H1 (cell line): ENCODE data around the gene PARD3. TPM values are rescaled to one million over a fixed set of nuclear protein-coding genes. Genes with fewer than 3 reads are reported as not detected.

ENCODE experiments used
- CTCF ChIA-PET: fragments of 300-600 bp; sonication (Branson Sonifier 250); formaldehyde crosslinking; loops from one replicate; lab custom pipeline; 2021; ENCODE audit not compliant: partially characterized antibody; lab: Charles Lee
- POLR2A ChIA-PET: fragments of 300-600 bp; sonication (Branson Sonifier 250); formaldehyde crosslinking; loops from one replicate; lab custom pipeline; 2021; ENCODE audit warnings: inconsistent platforms; ENCODE audit not compliant: partially characterized antibody; lab: Charles Lee
- DNase-seq, 2 experiments: peaks; one replicate each; pipeline versions ENCODE4 v3.0.0 to v3.0.0-alpha.2; 2010 to 2022; ENCODE audit warnings: low spot score in 2 of 2, low read depth in 1 of 2, mixed read lengths in 1 of 2
- FAIRE-seq: peaks from 2 replicates; lab custom pipeline; 2011; peaks lifted over from hg19 to GRCh38; lab: Jason Lieb, UNC
- H2AFZ ChIP-seq: 2 replicates; pipeline ENCODE4 v1.8.1; 2012; ENCODE audit warnings: low read length, inconsistent platforms
- H2AK5ac ChIP-seq: 2 replicates; pipeline ENCODE4 v1.6.1; 2013; ENCODE audit warnings: low read depth, low read length
- H2BK120ac ChIP-seq: replicated peaks from 2 replicates; pipeline ENCODE3; 2013; ENCODE audit warnings: low read depth, low read length, inconsistent platforms
- H2BK12ac ChIP-seq: 2 replicates; pipeline ENCODE4 v1.6.1; 2013; ENCODE audit warnings: low read depth, low read length
- H2BK15ac ChIP-seq: 2 replicates; pipeline ENCODE4 v1.6.1; 2013; ENCODE audit warnings: low read length
- H2BK20ac ChIP-seq: 2 replicates; pipeline ENCODE4 v1.6.1; 2013; ENCODE audit warnings: low read length
- H2BK5ac ChIP-seq: 2 replicates; pipeline ENCODE4 v1.6.1; 2013; ENCODE audit warnings: low read depth, low read length
- H3K14ac ChIP-seq: 2 replicates; pipeline ENCODE4 v1.6.1; 2013; ENCODE audit warnings: inconsistent platforms; ENCODE audit not compliant: insufficient read length
- H3K18ac ChIP-seq: 2 replicates; pipeline ENCODE4 v1.6.1; 2013; ENCODE audit warnings: low read length; ENCODE audit errors: extremely low read depth
- H3K23ac ChIP-seq: 2 replicates; pipeline ENCODE4 v1.6.1; 2013; ENCODE audit warnings: inconsistent platforms; ENCODE audit not compliant: insufficient read length
- H3K23me2 ChIP-seq: 2 replicates; pipeline ENCODE4 v1.6.1; 2013; ENCODE audit warnings: low read depth, low read length
- H3K27ac ChIP-seq: 2 replicates; pipeline ENCODE4 v1.6.1; 2011; ENCODE audit warnings: low read depth, low read length, inconsistent platforms
- H3K27me3 ChIP-seq, 4 experiments: replicated peaks in 1 of 4; 1 replicate in 1 of 4; 2 replicates in 3 of 4; pipeline versions ENCODE4 v1.6.1 to v1.8.1; 2011 to 2013; ENCODE audit warnings: low read length in 3 of 4, mild to moderate bottlenecking in 3 of 4, inconsistent platforms in 2 of 4, mixed read lengths in 2 of 4, moderate library complexity in 1 of 4; ENCODE audit not compliant: control insufficient read depth in 3 of 4, insufficient read depth in 3 of 4; ENCODE audit errors: extremely low read depth in 1 of 4
- H3K36me3 ChIP-seq, 4 experiments: 2 replicates each; pipeline versions ENCODE4 v1.6.1 to v1.8.1; 2011 to 2013; ENCODE audit warnings: mild to moderate bottlenecking in 4 of 4, low read length in 3 of 4, moderate library complexity in 2 of 4, control low read depth in 1 of 4, inconsistent platforms in 1 of 4; ENCODE audit not compliant: insufficient read depth in 4 of 4, control insufficient read depth in 2 of 4
- H3K4ac ChIP-seq: replicated peaks from 2 replicates; pipeline ENCODE3; 2013; ENCODE audit warnings: low read length, low read depth, mixed read lengths, inconsistent platforms; ENCODE audit not compliant: insufficient read length
- H3K4me1 ChIP-seq, 4 experiments: replicated peaks in 1 of 4; 1 replicate in 1 of 4; 2 replicates in 3 of 4; pipeline versions ENCODE4 v1.6.1 to v1.8.1; 2011 to 2013; ENCODE audit warnings: low read length in 3 of 4, inconsistent platforms in 2 of 4, mixed read lengths in 1 of 4; ENCODE audit not compliant: insufficient read depth in 4 of 4, control insufficient read depth in 3 of 4
- H3K4me2 ChIP-seq, 2 experiments: 2 replicates each; pipeline versions ENCODE4 v1.6.1 to v1.8.1; 2011 to 2013; ENCODE audit warnings: low read depth in 2 of 2, low read length in 2 of 2, control low read depth in 1 of 2, inconsistent platforms in 1 of 2, mild to moderate bottlenecking in 1 of 2; ENCODE audit not compliant: insufficient read depth in 1 of 2
- H3K4me3 ChIP-seq, 4 experiments: fragments of 200-600, 300-600 bp in 1 of 4; sonication (generic), shearing (Covaris generic), sonication (Bioruptor Twin) in 1 of 4; 2 replicates each; pipeline versions ENCODE4 v1.5.1 to v1.8.1; 2011 to 2016; ENCODE audit warnings: low read length in 4 of 4, low read depth in 3 of 4, control low read depth in 2 of 4, inconsistent platforms in 2 of 4, mild to moderate bottlenecking in 2 of 4, mixed read lengths in 1 of 4, moderate library complexity in 1 of 4; ENCODE audit not compliant: insufficient read depth in 2 of 4; ENCODE audit errors: extremely low read depth in 1 of 4
- H3K56ac ChIP-seq: replicated peaks from 2 replicates; pipeline ENCODE3; 2013; ENCODE audit warnings: low read depth, mild to moderate bottlenecking, mixed read lengths, low read length, inconsistent platforms; ENCODE audit not compliant: insufficient read length
- H3K79me1 ChIP-seq: 2 replicates; pipeline ENCODE4 v1.6.1; 2013; ENCODE audit warnings: low read depth, low read length, control low read depth
- H3K79me2 ChIP-seq, 2 experiments: 2 replicates each; pipeline versions ENCODE4 v1.6.1 to v1.8.1; 2012 to 2013; ENCODE audit warnings: low read length in 2 of 2, mild to moderate bottlenecking in 2 of 2, inconsistent platforms in 1 of 2; ENCODE audit not compliant: insufficient read depth in 2 of 2, control insufficient read depth in 1 of 2
- H3K9ac ChIP-seq, 4 experiments: replicated peaks in 1 of 4; 1 replicate in 1 of 4; 2 replicates in 3 of 4; pipeline versions ENCODE4 v1.6.1 to v1.8.1; 2011 to 2013; ENCODE audit warnings: low read depth in 3 of 4, low read length in 3 of 4, control low read depth in 2 of 4, mild to moderate bottlenecking in 2 of 4, moderate library complexity in 2 of 4, inconsistent platforms in 1 of 4; ENCODE audit errors: extremely low read depth in 1 of 4
- H3K9me3 ChIP-seq, 2 experiments: 2 replicates each; pipeline versions ENCODE4 v1.6.1 to v1.8.1; 2012 to 2013; ENCODE audit warnings: mild to moderate bottlenecking in 2 of 2, moderate library complexity in 2 of 2, control low read depth in 1 of 2, inconsistent platforms in 1 of 2, low read depth in 1 of 2, low read length in 1 of 2, mixed read lengths in 1 of 2; ENCODE audit not compliant: insufficient read depth in 2 of 2
- H4K20me1 ChIP-seq, 2 experiments: replicated peaks in 1 of 2; 2 replicates each; pipeline versions ENCODE3 to v1.8.1; 2011 to 2013; ENCODE audit warnings: inconsistent platforms in 2 of 2, low read length in 2 of 2, mild to moderate bottlenecking in 1 of 2; ENCODE audit not compliant: insufficient read depth in 2 of 2, control insufficient read depth in 1 of 2
- H4K5ac ChIP-seq: 2 replicates; pipeline ENCODE4 v1.6.1; 2013; ENCODE audit warnings: low read length, low read depth, mixed read lengths, inconsistent platforms; ENCODE audit not compliant: insufficient read length
- H4K8ac ChIP-seq: 2 replicates; pipeline ENCODE4 v1.8.0; 2013; ENCODE audit warnings: mild to moderate bottlenecking, moderate library complexity, low read length, inconsistent platforms; ENCODE audit not compliant: insufficient read depth; ENCODE audit errors: extremely low read depth
- H4K91ac ChIP-seq: replicated peaks from 2 replicates; pipeline ENCODE3; 2013; ENCODE audit warnings: low read length, mixed read lengths, inconsistent platforms; ENCODE audit not compliant: insufficient read length
- BCL11A ChIP-seq, 2 experiments: IDR thresholded peaks; one replicate each; pipeline ENCODE4 v1.6.1; 2011; ENCODE audit warnings: low read depth in 2 of 2, low read length in 2 of 2, mild to moderate bottlenecking in 2 of 2
- CBX5 ChIP-seq: fragments of 300-800, 300-1000 bp; sonication (generic); IDR thresholded peaks from 2 replicates; pipeline ENCODE4 v1.7.1; 2016; ENCODE audit warnings: antibody characterized with exemption, low read length, low read depth
- E2F6 ChIP-seq: IDR thresholded peaks from 2 replicates; pipeline ENCODE4 v1.6.1; 2012; ENCODE audit warnings: inconsistent platforms
- FOSL1 ChIP-seq: IDR thresholded peaks from 2 replicates; pipeline ENCODE4 v1.6.1; 2011; ENCODE audit warnings: mild to moderate bottlenecking, low read depth, low read length, moderate library complexity; ENCODE audit not compliant: insufficient read depth
- GABPA ChIP-seq: IDR thresholded peaks from 2 replicates; pipeline ENCODE4 v1.6.1; 2011; ENCODE audit warnings: mild to moderate bottlenecking, low read length, moderate library complexity, borderline replicate concordance; ENCODE audit not compliant: insufficient read depth
- GTF2F1 ChIP-seq: IDR thresholded peaks from 2 replicates; pipeline ENCODE4 v1.6.1; 2012; ENCODE audit warnings: low read depth, low read length, improper control_type of control experiment, borderline replicate concordance
- POLR2A ChIP-seq, 2 experiments: IDR thresholded peaks; 1 replicate in 1 of 2; 2 replicates in 1 of 2; pipeline ENCODE4 v1.6.1; 2011; ENCODE audit warnings: low read depth in 2 of 2, low read length in 2 of 2, mild to moderate bottlenecking in 2 of 2; ENCODE audit errors: control extremely low read depth in 1 of 2
- POU5F1 ChIP-seq: IDR thresholded peaks from 2 replicates; pipeline ENCODE4 v1.6.1; 2011; ENCODE audit warnings: low read depth, mild to moderate bottlenecking, low read length, moderate library complexity
- SIX5 ChIP-seq: IDR thresholded peaks from 2 replicates; pipeline ENCODE4 v1.6.1; 2011; ENCODE audit warnings: mild to moderate bottlenecking, low read depth, low read length
- SP4 ChIP-seq: IDR thresholded peaks from 2 replicates; pipeline ENCODE4 v1.6.1; 2012; ENCODE audit warnings: low read length, inconsistent platforms
- SRF ChIP-seq: IDR thresholded peaks from 2 replicates; pipeline ENCODE4 v1.6.1; 2011; ENCODE audit warnings: mild to moderate bottlenecking, low read depth, low read length, moderate library complexity
- TBP ChIP-seq: IDR thresholded peaks from 2 replicates; pipeline ENCODE4 v1.6.1; 2011; ENCODE audit warnings: low read depth, low read length, improper control_type of control experiment
- TCF12 ChIP-seq: IDR thresholded peaks from 2 replicates; pipeline ENCODE4 v1.6.1; 2011; ENCODE audit warnings: low read depth, mild to moderate bottlenecking, low read length
- WGBS, 2 experiments: shearing (Covaris generic) in 1 of 2; methylation state at CpG; one replicate each; pipeline versions ENCODE4 v1.1.6 to v1.1.7; 2013 to 2015; ENCODE audit warnings: low lambda C conversion rate in 2 of 2, mixed read lengths in 2 of 2, inconsistent platforms in 1 of 2, low coverage in 1 of 2, missing lambda C conversion rate in 1 of 2; ENCODE audit not compliant: insufficient replicate concordance in 2 of 2, insufficient coverage in 1 of 2, insufficient read length in 1 of 2; ENCODE audit errors: extremely low coverage in 1 of 2, missing lambda C conversion rate in 1 of 2; 5-methylcytosine and 5-hydroxymethylcytosine counted together
- polyA plus RNA-seq, 7 experiments: library from polyadenylated mRNA; depleted of rRNA in 3 of 7; stranded (reverse) in 5 of 7; unstranded in 2 of 7; fragments of >200 nt in 5 of 7; fragments of 200-250 nt in 2 of 7; gene quantifications; 1 replicate in 5 of 7; 2 replicates in 1 of 7; 4 replicates in 1 of 7; pipeline versions ENCODE4 v1.2.1 to v1.2.3, GENCODE V29; 2011 to 2013; ENCODE audit warnings: missing spikeins in 2 of 7, mixed read lengths in 2 of 7
- total RNA-seq: library from RNA; stranded (reverse); fragmentation: NEBNext Ultra II Directional; extraction: Animal tissue kit (Norgen Biotek cat#: 25700); gene quantifications from 2 replicates; pipeline ENCODE4 v1.2.1, GENCODE V29; 2021

The PARD3 gene
- total and polyA plus RNA-seq, 2 of the 8 experiments (the other 6 are each of a cell fraction or from before 2014, with no cell fraction given) = 19.7 to 49.1 TPM

DNA sequence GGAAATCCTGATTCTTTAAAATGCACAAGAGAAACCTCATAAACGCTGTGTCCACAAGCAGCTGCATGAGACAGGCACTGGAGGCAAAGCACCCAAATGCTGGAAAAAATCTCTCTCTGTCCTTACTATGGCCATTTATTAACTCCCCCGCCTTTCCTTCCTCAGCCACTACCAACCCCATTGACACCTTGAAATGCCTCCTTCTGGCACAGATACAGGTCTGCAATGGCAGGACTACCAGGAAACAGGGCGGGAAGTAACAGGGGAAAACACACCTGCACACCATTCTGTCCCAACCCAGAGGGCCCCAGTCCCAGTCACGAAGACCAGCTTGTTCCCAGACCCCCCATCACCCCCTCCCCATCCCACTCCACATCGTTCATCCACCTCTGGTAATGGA, 224.3 kb downstream of the PARD3 start:
- no peak overlapping the region for H2BK20ac ChIP-seq
- H3K4me3 ChIP-seq = no peak overlapping the region
- no peak overlapping the region for H4K8ac ChIP-seq
- H2BK5ac ChIP-seq = no peak overlapping the region
- no peak overlapping the region for H2AK5ac ChIP-seq
- ChIA-PET CTCF (interaction anchor here (0.7 kb wide), 1 partner anchor 517 kb away, joined by 3 read pairs; no protein-coding TSS in a partner anchor), POLR2A (no interaction called here)
- no peak overlapping the region for H2BK12ac ChIP-seq
- no peak overlapping the region for H2BK120ac ChIP-seq
- no peaks in the 10 kb centered on the region for H3K9me3 ChIP-seq
- peaks cover 0 to 3% of the 10 kb centered on the region in 2 experiments for H4K20me1 ChIP-seq
- no peak overlapping the region for H3K27ac ChIP-seq
- H3K36me3 ChIP-seq = no peaks in the 10 kb centered on the region
- H3K4ac ChIP-seq = no peak overlapping the region
- H3K56ac ChIP-seq = no peak overlapping the region
- no peak overlapping the region for H3K9ac ChIP-seq
- H3K79me2 ChIP-seq = peaks cover 0 to 62% of the 10 kb centered on the region in 2 experiments; a peak in 3 of 4 replicates
- no peak overlapping the region for H2BK15ac ChIP-seq
- no peak overlapping the region for H3K23ac ChIP-seq
- DNase-seq (no peak), FAIRE-seq (no peak)
- no peaks in the 10 kb centered on the region for H3K27me3 ChIP-seq
- no peak overlapping the region for H4K91ac ChIP-seq
- no peaks in the 10 kb centered on the region for H3K23me2 ChIP-seq
- H3K14ac ChIP-seq = no peak overlapping the region
- no peak overlapping the region for H3K18ac ChIP-seq
- no peak overlapping the region for H3K4me2 ChIP-seq
- H3K79me1 ChIP-seq = no peaks in the 10 kb centered on the region; the same call in none of the 2 replicates
- H4K5ac ChIP-seq = no peak overlapping the region
- 84% methylated on average over 5 of the region's 5 CpGs; no CpG with 5 or more reads in 1 of the 2 experiments for WGBS, 2 experiments
- H3K4me1 ChIP-seq = peaks cover 0 to 6% (median 4%) of the 10 kb centered on the region in 4 experiments; a peak in 2 of 7 replicates
- no peak overlapping the region for H2AFZ ChIP-seq
- no peak for TF ChIP-seq TCF12
- no peak for TF ChIP-seq POU5F1
- no peak for TF ChIP-seq SIX5
- no peak for TF ChIP-seq SP4
- no peak for TF ChIP-seq SRF
- TF ChIP-seq CBX5 = no peak
- TF ChIP-seq GABPA = no peak
- no peak for TF ChIP-seq GTF2F1
- TF ChIP-seq POLR2A (IDR thresholded peaks at IDR 0.05; ENCODE audit: control extremely low read depth in 1 of 2, low read depth in 2 of 2, low read length in 2 of 2) = no peak
- TF ChIP-seq E2F6 = no peak
- no peak for TF ChIP-seq FOSL1
- TF ChIP-seq BCL11A (IDR thresholded peaks at IDR 0.05; ENCODE audit: low read depth in 2 of 2, low read length in 2 of 2) = no peak
- no peak for TF ChIP-seq TBP
